Stimulated activated CD8-positive, alpha-beta memory T cell treated with anti-CD3 and anti-CD28 coated beads, Interleukin-12 subunit alpha, Interleukin-12 subunit beta, amount 100 ng/mL, for 24 hours (primary cell): ENCODE measurements around the gene MAD1L1.
"Not testable (repeated sequence)": the region's sequence is repeated elsewhere in the genome, so short reads cannot be mapped to it uniquely, and the experiment has no call there.

ENCODE experiments used
- DNase-seq: peaks from one replicate; pipeline ENCODE4 v3.0.0-alpha.2; 2020; ENCODE audit errors: extremely low read depth

MAD1L1 gene

GRCh38 chr7:2068693-2069471 lies 163.9 kb downstream of the MAD1L1 start:
- no peak for DNase-seq

- DNase-seq = no peak
Observed at GRCh38 chr7:2066251-2066919, 166.4 kb downstream of the MAD1L1 start.

- no peak for DNase-seq
Observed at GRCh38 chr7:2065528-2065927, 167.2 kb downstream of the MAD1L1 start.

- no peak for DNase-seq
Observed at GRCh38 chr7:2063563-2064260, 169.0 kb downstream of the MAD1L1 start.

GRCh38 chr7:2062648-2063047 lies 170.1 kb downstream of the MAD1L1 start:
- no peak for DNase-seq

GRCh38 chr7:2060701-2061100 lies 172.0 kb downstream of the MAD1L1 start:
- DNase-seq = no peak

GRCh38 chr7:2059964-2060700 lies 172.6 kb downstream of the MAD1L1 start:
- no peak for DNase-seq

GRCh38 chr7:2058246-2058645 lies 174.5 kb downstream of the MAD1L1 start:
- DNase-seq = not testable (repeated sequence)

- no peak for DNase-seq
Observed at GRCh38 chr7:2055956-2056355, 176.8 kb downstream of the MAD1L1 start.

GRCh38 chr7:2054927-2055326 lies 177.8 kb downstream of the MAD1L1 start:
- DNase-seq = no peak

- DNase-seq = no peak
Observed at GRCh38 chr7:2053395-2053794, 179.3 kb downstream of the MAD1L1 start.

GRCh38 chr7:2052657-2053048 lies 180.1 kb downstream of the MAD1L1 start:
- no peak for DNase-seq

- no peak for DNase-seq
Observed at GRCh38 chr7:2051707-2052656, 180.8 kb downstream of the MAD1L1 start.

GRCh38 chr7:2050511-2050866 lies 182.3 kb downstream of the MAD1L1 start:
- no peak for DNase-seq

- DNase-seq = no peak
Observed at GRCh38 chr7:2049782-2050510, 182.8 kb downstream of the MAD1L1 start.

GRCh38 chr7:2049111-2049781 lies 183.5 kb downstream of the MAD1L1 start:
- DNase-seq = no peak

- no peak for DNase-seq
Observed at GRCh38 chr7:2048531-2048930, 184.2 kb downstream of the MAD1L1 start.

GRCh38 chr7:2048006-2048405 lies 184.7 kb downstream of the MAD1L1 start:
- DNase-seq = no peak
